Fibroblast of lung (primary cell): ENCODE data around the gene SHLD2. TPM values are rescaled to one million over a fixed set of nuclear protein-coding genes. Genes with fewer than 3 reads are reported as not detected.
"Not testable (repeated sequence)": the region's sequence is repeated elsewhere in the genome, so short reads cannot be mapped to it uniquely, and the experiment has no call there.

Experiments used
- DNase-seq, 2 donors: peaks; one replicate each; pipeline versions ENCODE4 v3.0.0 to v3.0.0-alpha.2; 2010; ENCODE audit warnings: low read depth in 2 of 2
- H2AFZ ChIP-seq: 2 replicates; pipeline ENCODE4 v1.5.1; 2012; ENCODE audit warnings: low read length, control low read depth, inconsistent platforms
- H3K27ac ChIP-seq: 2 replicates; pipeline ENCODE4 v1.5.1; 2011; ENCODE audit warnings: low read length, control low read depth; ENCODE audit not compliant: insufficient read depth
- H3K27me3 ChIP-seq: 2 replicates; pipeline ENCODE4 v1.5.1; 2011; ENCODE audit warnings: mild to moderate bottlenecking, low read length; ENCODE audit not compliant: control insufficient read depth, insufficient read depth
- H3K36me3 ChIP-seq: 2 replicates; pipeline ENCODE4 v1.5.1; 2011; ENCODE audit warnings: low read length; ENCODE audit not compliant: control insufficient read depth, insufficient read depth
- H3K4me1 ChIP-seq: 2 replicates; pipeline ENCODE4 v1.5.1; 2011; ENCODE audit warnings: low read length; ENCODE audit not compliant: control insufficient read depth, insufficient read depth; ENCODE audit errors: extremely low read depth
- H3K4me2 ChIP-seq: 2 replicates; pipeline ENCODE4 v1.5.1; 2011; ENCODE audit warnings: low read length, control low read depth; ENCODE audit not compliant: insufficient read depth; ENCODE audit errors: extremely low read depth
- H3K4me3 ChIP-seq, 4 experiments: fragments of 200-600 bp in 1 of 4; sonication (generic) in 1 of 4; replicated peaks in 1 of 4; 2 replicates each; pipeline ENCODE4 v1.5.1; 2011 to 2016; ENCODE audit warnings: low read length in 4 of 4, low read depth in 3 of 4, mild to moderate bottlenecking in 3 of 4, control low read depth in 2 of 4, inconsistent platforms in 1 of 4, mixed read lengths in 1 of 4; ENCODE audit not compliant: insufficient read depth in 1 of 4; ENCODE audit errors: control extremely low read depth in 1 of 4
- H3K79me2 ChIP-seq: 2 replicates; pipeline ENCODE4 v1.5.1; 2012; ENCODE audit warnings: mild to moderate bottlenecking, low read length, inconsistent platforms; ENCODE audit not compliant: control insufficient read depth, insufficient read depth
- H3K9ac ChIP-seq: 2 replicates; pipeline ENCODE4 v1.5.1; 2011; ENCODE audit warnings: mild to moderate bottlenecking, low read length, control low read depth; ENCODE audit not compliant: insufficient read depth
- H3K9me3 ChIP-seq: 2 replicates; pipeline ENCODE4 v1.5.1; 2012; ENCODE audit warnings: low read depth, low read length; ENCODE audit not compliant: control insufficient read depth, insufficient read depth
- H4K20me1 ChIP-seq: 2 replicates; pipeline ENCODE4 v1.5.1; 2011; ENCODE audit warnings: low read length; ENCODE audit not compliant: control insufficient read depth, insufficient read depth; ENCODE audit errors: extremely low read depth
- polyA plus RNA-seq, 2 donors: library from polyadenylated mRNA; depleted of rRNA in 1 of 2; stranded (reverse) in 1 of 2; unstranded in 1 of 2; fragments of >200 nt; gene quantifications; 2 replicates each; pipeline ENCODE4 v1.2.1, GENCODE V29; 2011 to 2012; ENCODE audit warnings: missing spikeins in 1 of 2
- total RNA-seq: library from RNA; depleted of rRNA; stranded (reverse); fragments of >200 nt; gene quantifications from 2 replicates; pipeline ENCODE4 v1.2.1, GENCODE V29; 2014
- TF ChIP-seq, protein P1 (sequence below), 2 donors: IDR thresholded peaks in 1 of 2; conservative IDR thresholded peaks in 1 of 2; 1 replicate in 1 of 2; 2 replicates in 1 of 2; pipeline ENCODE4 v1.5.1; 2011 to 2012; ENCODE audit warnings: low read length in 2 of 2, control low read depth in 1 of 2, inconsistent platforms in 1 of 2, low read depth in 1 of 2, mild to moderate bottlenecking in 1 of 2

Gene SHLD2
- total and polyA plus RNA-seq, 2 donors (not counting 1 experiment from before 2014, with no cell fraction given): 21.6 to 26.3 TPM

DNA sequence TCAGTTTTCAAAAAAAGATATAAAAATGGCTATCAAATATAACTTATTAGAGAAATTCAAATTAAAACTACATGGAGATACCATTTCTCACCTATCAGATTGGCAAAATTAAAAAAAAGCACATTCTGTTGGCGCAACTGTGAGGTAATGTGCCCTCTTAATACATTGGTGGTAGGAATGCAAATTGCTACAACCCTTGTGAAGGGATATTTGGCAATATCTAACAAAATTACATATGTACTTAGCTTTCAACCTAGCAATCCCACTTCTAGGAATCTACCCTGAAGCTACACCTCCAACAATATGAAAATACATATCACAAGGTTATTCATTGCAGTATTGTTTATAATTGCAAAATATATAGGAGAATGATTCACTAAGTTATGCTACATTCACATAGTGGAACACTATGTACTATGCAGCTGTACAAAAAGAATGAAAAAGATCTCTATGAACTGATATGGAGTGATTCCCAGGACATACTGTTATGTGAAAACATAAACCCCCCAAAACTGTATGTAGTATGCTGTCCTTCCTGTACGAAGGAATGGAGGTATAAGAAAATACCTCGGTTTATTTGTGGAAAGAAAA is 67.8 kb downstream of the SHLD2 start:
- not testable (repeated sequence) for H3K27ac ChIP-seq, H3K4me3 ChIP-seq, H4K20me1 ChIP-seq, H3K4me1 ChIP-seq, H3K36me3 ChIP-seq, H3K4me2 ChIP-seq, H3K79me2 ChIP-seq, H2AFZ ChIP-seq, H3K27me3 ChIP-seq, H3K9me3 ChIP-seq, H3K9ac ChIP-seq
- DNase-seq: peak in 1 of 2 donors; percentile 73
- TF ChIP-seq, protein P1, sequence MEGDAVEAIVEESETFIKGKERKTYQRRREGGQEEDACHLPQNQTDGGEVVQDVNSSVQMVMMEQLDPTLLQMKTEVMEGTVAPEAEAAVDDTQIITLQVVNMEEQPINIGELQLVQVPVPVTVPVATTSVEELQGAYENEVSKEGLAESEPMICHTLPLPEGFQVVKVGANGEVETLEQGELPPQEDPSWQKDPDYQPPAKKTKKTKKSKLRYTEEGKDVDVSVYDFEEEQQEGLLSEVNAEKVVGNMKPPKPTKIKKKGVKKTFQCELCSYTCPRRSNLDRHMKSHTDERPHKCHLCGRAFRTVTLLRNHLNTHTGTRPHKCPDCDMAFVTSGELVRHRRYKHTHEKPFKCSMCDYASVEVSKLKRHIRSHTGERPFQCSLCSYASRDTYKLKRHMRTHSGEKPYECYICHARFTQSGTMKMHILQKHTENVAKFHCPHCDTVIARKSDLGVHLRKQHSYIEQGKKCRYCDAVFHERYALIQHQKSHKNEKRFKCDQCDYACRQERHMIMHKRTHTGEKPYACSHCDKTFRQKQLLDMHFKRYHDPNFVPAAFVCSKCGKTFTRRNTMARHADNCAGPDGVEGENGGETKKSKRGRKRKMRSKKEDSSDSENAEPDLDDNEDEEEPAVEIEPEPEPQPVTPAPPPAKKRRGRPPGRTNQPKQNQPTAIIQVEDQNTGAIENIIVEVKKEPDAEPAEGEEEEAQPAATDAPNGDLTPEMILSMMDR (conservative IDR thresholded peaks at IDR 0.05 in 1 of 2, IDR thresholded peaks at IDR 0.05 in 1 of 2; ENCODE audit: low read depth in 1 of 2, low read length in 2 of 2): peak in 1 of 2 donors; percentile 25

DNA sequence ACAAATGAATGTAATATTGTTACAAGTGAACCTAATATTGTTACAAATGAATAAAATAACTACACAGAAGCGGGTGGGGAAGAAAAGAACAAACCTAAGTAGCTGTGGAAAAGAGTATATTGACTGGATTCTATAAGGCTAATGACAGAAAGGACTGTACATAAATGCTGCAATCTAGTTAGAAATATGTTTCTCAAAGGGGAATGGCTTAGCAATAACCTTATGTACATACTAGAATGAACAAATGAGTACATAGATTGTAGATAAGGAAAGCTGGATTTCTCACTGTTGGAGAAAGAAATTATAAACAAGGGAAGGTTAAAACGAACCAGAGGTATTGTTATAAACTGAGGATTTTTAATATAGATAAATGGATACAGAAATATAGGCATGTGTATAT is 68.4 kb downstream of the SHLD2 start:
- H3K9me3 ChIP-seq, H3K27ac ChIP-seq, DNase-seq, H2AFZ ChIP-seq, H4K20me1 ChIP-seq, H3K36me3 ChIP-seq, H3K9ac ChIP-seq, H3K4me1 ChIP-seq, H3K4me2 ChIP-seq, H3K27me3 ChIP-seq, H3K4me3 ChIP-seq, H3K79me2 ChIP-seq: not testable (repeated sequence)

DNA sequence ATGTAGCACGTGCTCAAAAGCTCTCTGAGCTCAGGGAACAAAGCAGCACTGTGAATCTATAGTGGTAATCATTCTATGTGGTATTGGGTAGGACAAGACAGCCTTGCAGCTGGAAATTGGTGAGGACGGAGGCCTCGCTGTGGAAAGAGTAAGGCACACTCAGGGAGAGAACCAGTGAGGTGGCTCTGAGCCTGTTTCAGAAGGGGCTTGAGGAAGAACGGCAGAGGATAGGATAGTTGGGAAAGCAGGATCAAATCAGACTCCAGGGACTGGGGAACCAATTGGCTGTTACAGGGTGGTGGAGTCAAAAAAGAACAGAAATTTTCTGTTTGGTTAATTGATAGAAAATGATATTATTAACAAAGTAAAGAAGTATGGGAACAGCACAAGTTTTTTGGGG is 74.9 kb downstream of the SHLD2 start:
- H3K4me3 ChIP-seq, H2AFZ ChIP-seq, H3K9ac ChIP-seq, DNase-seq, H4K20me1 ChIP-seq, H3K27me3 ChIP-seq, H3K27ac ChIP-seq, H3K4me1 ChIP-seq, H3K4me2 ChIP-seq, H3K36me3 ChIP-seq, H3K79me2 ChIP-seq, H3K9me3 ChIP-seq: not testable (repeated sequence)

DNA sequence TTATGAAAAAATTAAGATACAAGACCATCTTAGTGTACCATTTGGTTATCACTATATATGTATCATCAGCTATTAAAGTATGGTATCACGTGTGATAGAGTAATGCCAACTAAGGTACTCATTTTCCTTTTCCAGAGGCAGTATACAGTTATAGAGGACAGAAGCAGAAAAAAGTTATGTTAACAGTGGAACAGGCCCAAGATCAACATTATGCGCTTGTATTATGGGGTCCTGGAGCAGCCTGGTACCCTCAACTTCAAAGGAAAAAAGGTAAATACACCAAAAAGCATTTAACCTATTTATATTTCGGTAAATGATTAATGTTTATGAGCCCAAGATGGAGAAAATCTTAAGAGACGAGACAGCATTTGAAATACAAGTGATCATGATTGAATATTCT is 75.7 kb downstream of the SHLD2 start:
- H3K79me2 ChIP-seq, H3K27ac ChIP-seq, H2AFZ ChIP-seq, H3K9ac ChIP-seq, H3K4me1 ChIP-seq, H3K9me3 ChIP-seq, H3K4me2 ChIP-seq, DNase-seq, H3K27me3 ChIP-seq, H3K36me3 ChIP-seq, H4K20me1 ChIP-seq, H3K4me3 ChIP-seq: not testable (repeated sequence)

DNA sequence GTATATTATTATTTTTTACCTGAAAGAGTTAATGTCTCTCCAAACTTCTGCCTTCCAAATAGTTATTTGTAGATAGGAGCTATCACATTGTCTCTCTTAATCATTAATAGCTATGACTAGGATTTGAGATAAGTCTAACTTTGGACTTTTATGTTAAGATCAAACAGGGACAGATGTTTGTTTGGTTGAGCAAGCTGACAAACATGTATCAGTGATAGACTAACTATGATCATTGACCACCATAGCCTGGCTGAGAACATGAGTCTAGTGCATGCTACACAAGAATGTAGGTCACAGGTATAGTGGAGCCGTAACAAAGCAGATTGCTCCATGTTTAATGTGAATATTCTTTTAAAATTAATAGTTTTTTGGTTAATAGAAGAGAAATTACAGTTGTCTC is 76.7 kb downstream of the SHLD2 start:
- not testable (repeated sequence) for H2AFZ ChIP-seq, DNase-seq, H3K79me2 ChIP-seq, H4K20me1 ChIP-seq, H3K9me3 ChIP-seq, H3K4me1 ChIP-seq, H3K9ac ChIP-seq, H3K4me2 ChIP-seq, H3K4me3 ChIP-seq, H3K27ac ChIP-seq, H3K36me3 ChIP-seq, H3K27me3 ChIP-seq

DNA sequence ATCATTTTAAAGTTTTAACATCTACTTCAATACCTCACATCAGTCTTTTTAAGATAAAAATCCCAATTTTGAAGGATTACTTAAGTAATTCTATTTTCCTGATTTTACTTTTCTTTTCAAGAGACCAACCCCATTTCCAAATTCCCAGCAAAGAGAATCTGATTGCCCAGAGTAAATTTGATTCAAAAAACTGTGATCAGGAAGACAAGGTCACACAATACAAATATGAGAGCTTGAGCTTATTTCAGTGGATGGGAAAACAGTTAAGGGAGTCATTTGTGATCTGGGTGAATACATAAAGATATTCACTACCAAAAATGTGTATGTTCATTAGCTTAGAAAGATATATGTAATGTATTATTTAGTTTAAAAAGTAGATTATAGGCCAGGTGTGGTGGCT is 77.2 kb downstream of the SHLD2 start:
- not testable (repeated sequence) for H3K4me2 ChIP-seq, H2AFZ ChIP-seq, H3K27me3 ChIP-seq, H3K36me3 ChIP-seq, H3K9me3 ChIP-seq, H3K27ac ChIP-seq, H3K4me1 ChIP-seq, H4K20me1 ChIP-seq, H3K4me3 ChIP-seq, H3K9ac ChIP-seq, DNase-seq, H3K79me2 ChIP-seq
